ENCODE data around the gene KIAA1755. TPM values are rescaled to one million over a fixed set of nuclear protein-coding genes. Genes with fewer than 3 reads are reported as not detected.

KIAA1755 gene
- total RNA-seq, 1 donor from 2014 or later: 6.0 TPM

DNA sequence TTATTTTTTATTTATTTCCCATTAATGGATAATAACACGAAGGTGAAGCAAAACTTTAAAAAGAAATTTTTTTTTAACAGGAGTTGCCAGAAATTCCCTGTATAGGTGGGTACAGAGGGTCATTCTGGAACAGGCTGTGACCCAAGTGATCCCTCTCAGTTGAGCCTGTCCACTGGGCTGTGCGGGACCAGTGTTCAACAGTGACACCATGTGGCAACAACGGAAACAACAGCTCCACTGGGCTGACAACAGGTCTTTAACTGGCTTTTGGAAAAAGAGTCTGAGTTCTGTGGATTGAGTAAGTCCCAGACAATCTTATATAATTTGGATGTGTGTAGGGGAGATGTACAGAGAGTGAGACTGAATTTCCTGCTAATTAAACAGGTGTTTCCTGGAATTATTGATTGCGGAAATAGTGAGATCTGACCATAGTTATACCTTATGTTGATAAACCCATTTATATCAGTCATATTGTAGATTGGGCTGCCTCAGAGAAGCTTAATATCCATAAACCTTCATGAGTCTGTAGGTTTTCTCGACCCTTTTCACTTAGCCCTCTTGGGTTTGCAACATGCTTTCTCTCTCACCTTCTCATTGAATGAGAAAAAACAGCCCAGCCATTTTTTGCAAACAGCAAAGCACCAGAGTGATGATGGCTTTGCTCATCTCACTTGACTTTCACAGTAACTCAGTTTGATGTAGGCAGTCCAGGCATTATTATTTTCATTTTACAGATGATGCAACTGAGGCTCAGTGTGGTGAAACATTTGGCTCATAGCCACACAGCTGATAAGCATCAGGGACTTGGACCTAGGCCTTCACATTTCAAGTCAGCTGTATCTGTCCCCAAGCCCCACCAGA lies 17.5 kb downstream of the KIAA1755 start:
- no peak for DNase-seq (ENCODE audit: extremely low read depth, low read depth, low spot score)

DNA sequence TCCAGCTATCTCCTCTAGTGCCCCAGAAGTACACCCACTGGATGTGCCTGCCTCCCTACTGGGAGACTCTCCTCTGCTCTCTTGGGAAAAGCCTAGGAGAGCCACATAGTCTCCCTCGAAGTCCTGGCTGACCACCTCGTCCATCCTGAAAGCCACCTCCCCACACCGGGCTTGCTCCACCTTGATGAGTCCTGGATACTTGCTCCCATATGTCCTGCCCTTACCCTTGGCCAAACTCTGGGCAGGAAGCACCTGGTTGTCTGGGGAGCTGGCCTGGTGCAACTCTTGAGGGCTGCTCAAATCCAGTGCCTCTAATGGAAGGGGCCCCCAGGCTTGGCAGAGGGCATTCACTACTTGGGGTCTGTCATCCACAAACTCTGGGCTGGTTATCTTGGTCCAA lies 19.3 kb downstream of the KIAA1755 start:
- DNase-seq (ENCODE audit: extremely low read depth, low read depth, low spot score): no peak

DNA sequence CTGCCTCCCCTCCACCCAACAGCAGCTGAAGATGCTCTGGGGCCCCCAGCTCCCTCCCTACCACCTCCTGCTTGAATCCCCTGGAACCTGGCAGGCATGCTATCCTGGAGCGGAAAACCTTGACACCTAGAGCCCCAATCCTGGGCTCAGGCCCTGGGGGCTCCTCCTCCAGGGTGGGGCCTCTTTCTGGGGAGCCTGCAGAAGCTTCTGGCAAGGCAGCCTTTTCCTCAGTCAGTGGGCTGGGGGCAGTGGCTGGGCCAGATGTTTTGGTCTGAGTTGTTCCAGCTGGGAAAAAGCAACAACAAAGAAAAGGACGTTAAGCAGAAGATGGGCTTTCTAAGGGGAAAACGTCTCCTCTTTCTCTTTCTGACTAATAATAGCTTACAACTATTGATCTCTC lies 21.1 kb downstream of the KIAA1755 start:
- DNase-seq (ENCODE audit: extremely low read depth, low read depth, low spot score): no peak

DNA sequence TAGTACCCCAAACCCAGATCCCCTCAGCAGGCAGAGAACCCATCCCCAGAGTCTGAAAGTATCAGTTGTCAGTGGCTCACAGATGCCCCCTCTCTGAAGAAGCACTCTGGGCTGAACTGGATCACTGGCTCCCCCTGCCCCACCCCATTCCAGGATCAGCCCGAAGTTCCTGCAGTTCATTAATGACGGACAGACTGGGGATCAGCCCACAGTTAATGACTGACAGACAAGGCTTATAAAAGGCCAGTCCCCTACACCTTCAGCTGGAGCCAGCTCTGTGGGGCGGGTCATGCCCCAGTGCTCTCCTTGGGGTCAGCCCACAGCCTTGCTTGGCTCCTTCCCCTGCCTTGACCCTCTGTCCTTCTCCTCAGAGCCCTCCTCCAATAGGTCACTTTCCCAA lies 21.7 kb downstream of the KIAA1755 start:
- DNase-seq (ENCODE audit: extremely low read depth, low read depth, low spot score): no peak

DNA sequence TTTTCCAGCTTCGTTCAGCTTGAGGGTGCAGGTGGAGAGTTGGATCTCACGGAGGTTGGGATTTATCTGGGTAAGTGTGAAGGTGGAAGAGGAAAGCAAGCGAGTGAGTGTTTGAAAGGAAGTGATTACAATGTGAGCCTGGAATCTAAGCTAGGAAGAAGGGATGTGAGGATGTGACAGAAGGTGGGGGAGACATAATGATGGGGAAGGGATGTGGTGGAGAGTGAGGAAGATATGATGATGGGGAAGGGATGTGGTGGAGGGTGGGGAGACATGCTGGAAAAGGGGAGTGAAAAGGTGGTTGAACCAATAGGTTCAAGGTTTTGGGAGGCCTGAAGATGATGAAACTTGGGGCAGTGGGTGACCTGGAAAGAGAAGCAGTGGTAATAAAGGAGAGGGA lies 23.2 kb downstream of the KIAA1755 start:
- DNase-seq (ENCODE audit: extremely low read depth, low read depth, low spot score): no peak

DNA sequence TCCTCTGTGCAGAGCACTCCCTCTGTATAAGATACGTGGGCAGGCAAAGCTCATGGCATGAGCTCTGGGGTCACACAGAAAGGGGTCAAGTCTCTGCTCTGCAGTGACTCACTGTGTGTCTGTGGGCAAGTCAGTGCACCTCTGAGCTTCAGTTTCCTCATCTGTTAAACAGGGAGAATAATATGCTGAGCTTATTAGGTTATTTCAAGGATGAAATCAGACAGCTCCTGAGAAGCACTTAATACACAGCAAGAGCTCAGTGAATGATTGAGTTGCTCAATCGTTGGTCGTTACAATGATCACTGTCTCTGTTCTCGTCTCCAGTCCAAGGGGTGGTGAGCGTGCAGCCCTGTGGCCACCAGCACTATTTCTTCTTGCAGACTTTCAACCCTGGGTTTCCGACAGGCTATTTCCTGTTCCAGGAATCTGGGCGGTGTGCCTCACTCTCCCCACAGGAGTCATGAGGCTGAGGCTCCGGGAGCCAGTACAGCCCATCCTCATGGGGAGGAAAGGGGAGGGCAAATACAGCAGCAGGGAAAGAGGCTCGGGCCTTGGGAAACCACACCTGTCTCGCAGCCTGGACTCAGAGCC lies 28.9 kb downstream of the KIAA1755 start:
- no peak for DNase-seq (ENCODE audit: extremely low read depth, low read depth, low spot score)

DNA sequence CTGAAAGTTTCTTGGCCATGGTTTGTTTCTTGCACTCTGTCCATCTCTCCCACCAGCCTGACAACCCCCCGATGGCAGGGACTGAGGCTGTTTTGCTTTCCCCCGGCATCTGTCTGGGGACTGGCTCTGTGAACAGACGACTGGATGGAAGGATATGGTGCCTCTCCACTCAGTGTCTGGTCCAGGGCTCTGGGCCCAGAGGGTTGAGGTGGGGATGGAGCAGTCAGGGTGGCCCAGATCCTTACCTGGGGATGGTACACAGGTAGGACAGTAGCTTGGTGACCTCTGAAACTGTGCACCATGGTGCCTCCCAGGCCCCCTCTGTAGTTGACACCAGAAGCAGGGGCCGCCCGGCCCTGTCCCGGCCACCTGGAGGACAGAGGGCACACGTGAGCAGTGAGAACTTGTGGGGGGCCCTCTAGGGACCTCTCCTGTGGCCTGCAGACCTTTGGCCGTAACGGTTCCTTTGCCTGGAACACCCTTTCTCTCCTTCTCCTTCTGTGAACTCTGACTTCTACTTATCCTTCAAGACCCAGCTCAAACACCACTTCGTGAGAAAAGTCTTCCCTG lies 29.5 kb downstream of the KIAA1755 start:
- DNase-seq (ENCODE audit: extremely low read depth, low read depth, low spot score): no peak

DNA sequence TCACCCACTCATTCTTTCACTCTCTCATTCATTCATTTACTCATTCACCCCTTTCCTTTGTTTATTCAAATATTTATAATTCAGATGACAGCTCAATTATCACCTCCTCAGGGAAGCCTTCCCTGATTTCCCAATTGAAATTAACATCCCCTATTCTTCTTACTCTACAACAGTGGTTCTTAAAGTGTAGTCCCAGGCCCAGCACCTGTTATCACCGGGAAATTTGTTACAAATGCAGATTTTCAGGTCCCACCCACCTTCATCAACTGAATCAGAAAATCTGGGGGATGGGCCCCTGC lies 30.3 kb downstream of the KIAA1755 start:
- no peak for DNase-seq (ENCODE audit: extremely low read depth, low read depth, low spot score)

DNA sequence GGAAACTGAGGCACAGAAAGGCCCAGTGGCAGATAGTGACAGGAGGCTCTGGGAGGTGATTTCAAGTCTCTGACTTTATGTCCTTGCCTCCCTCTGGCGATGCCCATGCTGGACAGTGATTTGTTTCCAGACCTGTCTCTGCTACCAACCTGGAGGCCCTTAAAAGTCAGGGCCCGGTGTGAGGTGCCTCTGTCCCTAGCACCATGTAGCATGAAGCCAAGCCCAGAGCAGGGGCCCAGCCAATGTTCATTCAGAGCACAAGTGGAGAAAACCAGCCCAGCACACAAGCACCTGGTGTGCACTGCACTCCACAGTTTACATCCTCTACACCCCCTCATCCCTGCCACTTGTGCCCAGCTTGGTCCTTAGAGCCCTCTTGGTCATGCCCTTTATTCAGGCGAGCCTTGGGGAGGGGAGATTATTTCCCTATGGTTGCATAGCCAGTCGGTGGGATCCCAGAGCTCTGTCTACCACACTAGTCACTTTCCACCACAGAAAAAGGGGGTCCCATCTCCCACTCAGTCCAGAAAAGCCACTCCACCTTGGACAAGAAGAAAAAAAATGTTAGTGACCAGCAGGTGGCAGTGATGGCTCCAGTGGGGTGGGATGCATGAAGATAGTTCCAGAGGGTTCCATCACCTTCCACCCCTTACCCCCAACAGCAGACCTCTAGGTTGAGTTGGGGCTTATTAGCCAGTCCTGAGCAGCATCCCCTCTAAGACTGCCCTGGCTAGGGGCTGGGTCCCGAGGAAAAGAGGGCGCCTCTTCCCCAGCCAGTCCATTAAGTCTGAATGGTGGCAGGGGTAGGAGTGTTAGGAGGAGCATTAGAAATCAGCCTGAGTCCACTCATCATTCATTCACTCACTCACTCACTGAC lies 30.9 kb downstream of the KIAA1755 start:
- DNase-seq (ENCODE audit: extremely low read depth, low read depth, low spot score): no peak

DNA sequence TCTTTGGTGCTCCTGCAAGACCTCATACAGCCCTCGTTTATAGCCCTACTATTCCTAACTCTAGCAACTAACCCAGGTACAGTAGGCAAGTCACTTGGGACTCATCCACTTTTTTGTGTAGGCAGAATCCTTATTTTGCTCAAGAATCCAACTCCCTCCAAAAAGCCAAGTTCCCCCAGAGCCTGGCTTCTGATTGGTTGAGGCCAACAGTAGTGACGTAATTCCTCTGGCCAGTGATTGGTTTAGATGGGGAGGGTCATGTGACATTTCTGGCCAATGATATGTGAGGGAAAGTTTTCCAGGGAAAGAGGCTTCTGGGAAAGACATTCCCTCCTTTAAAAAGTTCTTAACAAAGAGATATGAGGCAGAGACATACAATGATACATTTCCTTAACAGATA lies 32.1 kb downstream of the KIAA1755 start:
- no peak for DNase-seq (ENCODE audit: extremely low read depth, low read depth, low spot score)

DNA sequence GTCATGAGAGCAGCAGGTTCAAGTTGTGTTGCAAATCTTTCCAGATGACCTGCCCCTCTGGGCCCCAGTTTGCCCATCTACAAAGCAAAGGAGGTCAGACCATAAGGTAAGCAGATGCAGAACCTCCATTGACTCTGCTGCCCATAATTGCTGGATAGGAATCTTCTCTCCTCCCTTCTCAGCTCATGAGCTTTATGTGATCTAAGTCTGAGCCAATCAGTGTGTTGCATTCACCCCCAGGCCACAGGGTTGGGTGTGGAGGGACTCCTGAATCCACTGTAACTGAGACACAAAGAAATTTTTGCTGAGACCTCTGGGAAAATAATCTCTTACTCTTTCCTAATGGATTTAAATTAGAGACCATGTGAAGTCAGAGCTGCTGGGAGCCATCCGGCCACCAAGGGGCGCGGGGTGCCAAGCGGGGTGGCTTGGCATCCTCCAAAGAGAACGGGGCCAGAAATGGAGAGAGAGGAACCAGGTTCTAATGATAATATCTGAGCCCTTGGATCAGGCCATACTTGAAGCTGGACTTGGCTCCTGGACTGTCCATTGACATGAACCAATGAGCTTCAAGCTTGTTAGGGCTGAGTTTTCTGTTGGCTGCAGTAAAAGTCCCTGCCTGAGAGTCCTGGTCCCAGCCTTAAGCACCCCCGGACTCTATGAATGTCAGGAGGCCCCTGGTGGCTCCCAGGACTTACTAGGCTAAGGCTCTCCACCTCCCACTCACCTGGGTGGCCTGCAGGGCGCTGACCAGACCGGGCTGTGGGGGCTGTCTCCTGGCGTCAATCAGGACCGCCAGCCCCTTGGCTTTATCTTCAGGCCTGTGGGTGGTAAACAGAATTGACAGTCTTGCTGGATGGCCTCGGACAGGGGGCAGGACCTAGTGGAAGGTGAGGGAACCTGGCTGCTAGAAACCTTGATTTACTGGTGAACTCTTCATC lies 32.8 kb downstream of the KIAA1755 start:
- DNase-seq (ENCODE audit: extremely low read depth, low read depth, low spot score): no peak

DNA sequence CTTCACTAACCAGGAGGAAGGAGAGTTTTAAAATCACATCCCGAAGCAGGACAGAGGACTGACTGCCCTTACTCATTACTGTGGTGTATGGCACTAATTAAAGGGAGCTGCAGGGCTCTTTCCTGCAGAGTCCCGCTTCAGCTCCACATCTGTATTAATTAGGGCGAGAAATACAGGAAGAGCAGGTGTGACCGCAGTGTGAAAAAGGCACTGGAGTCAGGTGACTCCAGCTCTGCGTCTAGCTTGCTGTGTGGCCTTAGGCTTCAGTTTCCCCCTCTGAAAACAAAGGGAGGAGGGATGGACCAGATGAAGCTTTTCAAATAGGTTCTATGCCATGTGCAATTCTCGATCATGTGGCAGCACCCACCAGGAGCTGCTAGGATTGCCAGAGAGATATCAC lies 34.0 kb downstream of the KIAA1755 start:
- no peak for DNase-seq (ENCODE audit: extremely low read depth, low read depth, low spot score)

DNA sequence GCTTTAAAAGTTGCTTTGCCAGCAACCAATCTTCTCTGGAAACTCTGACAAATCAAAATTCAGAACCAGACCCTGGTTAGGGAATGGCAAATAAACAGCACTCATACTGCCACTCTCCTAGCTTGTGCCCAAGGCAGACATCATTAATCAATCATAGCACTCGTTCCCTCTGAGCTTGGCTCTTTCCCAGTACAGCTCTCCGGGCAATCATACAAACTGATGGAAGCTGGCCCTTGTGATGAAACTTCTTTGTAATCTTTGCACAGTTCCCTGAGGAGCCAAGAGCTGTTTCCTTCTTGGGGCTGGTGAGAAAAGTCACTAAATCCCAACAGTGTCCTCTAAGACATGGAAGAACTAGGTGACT lies 34.7 kb downstream of the KIAA1755 start:
- DNase-seq (ENCODE audit: extremely low read depth, low read depth, low spot score): no peak

DNA sequence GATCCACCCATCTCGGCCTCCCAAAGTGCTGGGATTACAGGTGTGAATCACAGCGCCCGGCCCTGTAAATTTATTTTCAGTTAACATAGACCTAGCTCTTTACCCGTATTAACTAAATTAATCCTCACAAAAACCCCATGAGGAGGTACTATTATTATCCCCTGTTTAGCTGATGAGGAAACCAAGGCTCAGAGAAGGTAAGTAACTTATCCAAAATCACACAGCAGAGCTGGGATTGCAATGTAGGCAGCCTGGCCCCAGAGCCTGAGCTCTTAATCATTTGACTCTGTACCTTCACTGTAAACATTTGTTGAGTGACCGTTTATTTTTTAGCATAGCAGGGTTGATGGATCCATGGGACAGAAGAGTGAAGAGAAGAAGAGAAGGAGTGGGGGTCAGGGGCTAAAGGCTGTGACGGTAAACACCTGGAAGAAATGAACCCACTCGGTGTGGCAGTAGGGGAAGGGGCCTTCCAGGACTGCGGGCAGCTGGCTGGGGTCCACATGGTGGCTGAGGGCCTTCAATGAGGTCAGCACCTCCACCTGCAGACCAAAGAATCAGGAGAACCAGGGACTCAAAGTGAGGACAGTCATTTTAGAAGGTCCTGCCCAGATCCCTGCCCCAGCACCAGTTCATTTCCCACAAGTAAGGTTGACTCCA lies 35.2 kb downstream of the KIAA1755 start:
- no peak for DNase-seq (ENCODE audit: extremely low read depth, low read depth, low spot score)

DNA sequence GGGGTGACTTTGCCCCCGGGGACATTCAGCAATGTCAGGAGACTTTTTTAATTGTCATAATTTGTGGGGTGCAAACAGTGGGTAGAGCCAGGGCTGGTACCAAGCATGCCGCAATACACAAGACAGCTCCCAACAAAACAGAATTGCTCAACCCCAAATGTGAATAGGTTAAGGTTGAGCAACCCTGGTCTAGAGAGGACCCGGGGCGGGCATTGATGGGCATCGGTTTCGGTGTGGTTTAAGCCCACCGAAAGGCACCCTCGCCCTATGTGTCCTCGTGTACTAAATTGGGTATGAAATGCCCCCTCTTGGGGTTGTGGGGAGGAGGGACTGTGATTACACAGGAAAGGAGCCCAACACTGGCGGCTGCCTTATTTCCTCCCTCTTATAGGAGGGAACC lies 36.0 kb downstream of the KIAA1755 start:
- DNase-seq (ENCODE audit: extremely low read depth, low read depth, low spot score): no peak

DNA sequence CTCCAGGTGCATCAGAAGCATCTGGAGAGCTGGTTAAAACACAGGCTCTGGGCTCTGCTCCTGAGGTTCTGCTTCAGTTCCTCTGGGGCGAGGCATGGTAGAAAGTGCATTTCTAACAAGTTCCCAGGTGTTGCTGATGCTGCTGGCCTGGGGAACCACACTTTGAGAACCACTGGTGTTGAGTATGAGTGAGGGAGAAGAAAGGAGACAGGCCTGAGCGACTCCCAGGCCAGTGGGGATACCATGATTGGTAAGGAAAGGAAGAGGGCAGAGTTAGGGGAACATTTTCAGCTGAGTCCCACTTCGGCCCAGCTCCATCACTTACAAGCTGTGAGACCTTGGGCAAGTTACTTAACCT lies 36.8 kb downstream of the KIAA1755 start:
- DNase-seq (ENCODE audit: extremely low read depth, low read depth, low spot score): no peak

DNA sequence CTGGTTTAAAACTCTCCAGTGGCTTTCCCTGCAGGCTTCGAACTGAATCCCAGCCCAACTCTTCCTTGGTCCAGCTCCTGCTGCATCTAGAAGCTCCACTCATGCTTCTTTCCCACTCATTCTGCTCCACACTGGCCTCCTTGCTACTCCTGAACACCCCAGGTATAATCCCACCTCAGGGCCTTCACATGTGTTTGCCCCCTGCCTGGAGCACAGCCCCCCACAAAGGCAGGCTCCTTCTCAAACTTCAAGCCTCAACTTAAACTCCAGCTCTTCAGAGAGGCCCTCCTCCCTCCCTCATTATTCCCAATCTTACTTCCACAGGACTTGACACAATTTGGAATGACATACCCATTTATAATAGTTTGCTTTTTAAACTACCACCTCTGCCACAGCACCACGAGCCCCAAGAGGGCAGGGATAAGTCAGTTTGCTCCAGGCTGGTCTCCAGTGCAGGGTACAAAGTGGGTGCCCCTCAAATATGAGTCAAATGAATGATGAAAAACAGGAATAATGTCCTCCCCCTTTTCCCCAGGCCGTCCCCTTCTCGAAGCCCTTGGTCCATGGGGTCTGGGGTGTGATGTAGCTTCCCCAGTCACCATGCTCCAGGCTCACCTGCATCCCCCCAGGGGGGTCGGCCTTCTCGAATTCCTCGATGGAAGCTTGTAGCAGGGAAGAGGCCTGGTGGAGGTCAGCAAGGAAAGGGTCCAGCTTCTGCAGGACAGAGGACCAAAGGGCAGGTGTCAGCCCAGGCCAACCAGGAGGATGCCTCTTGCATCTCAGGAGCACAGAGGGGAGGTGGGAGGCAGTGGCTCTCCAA lies 37.4 kb downstream of the KIAA1755 start:
- DNase-seq (ENCODE audit: extremely low read depth, low read depth, low spot score): no peak

DNA sequence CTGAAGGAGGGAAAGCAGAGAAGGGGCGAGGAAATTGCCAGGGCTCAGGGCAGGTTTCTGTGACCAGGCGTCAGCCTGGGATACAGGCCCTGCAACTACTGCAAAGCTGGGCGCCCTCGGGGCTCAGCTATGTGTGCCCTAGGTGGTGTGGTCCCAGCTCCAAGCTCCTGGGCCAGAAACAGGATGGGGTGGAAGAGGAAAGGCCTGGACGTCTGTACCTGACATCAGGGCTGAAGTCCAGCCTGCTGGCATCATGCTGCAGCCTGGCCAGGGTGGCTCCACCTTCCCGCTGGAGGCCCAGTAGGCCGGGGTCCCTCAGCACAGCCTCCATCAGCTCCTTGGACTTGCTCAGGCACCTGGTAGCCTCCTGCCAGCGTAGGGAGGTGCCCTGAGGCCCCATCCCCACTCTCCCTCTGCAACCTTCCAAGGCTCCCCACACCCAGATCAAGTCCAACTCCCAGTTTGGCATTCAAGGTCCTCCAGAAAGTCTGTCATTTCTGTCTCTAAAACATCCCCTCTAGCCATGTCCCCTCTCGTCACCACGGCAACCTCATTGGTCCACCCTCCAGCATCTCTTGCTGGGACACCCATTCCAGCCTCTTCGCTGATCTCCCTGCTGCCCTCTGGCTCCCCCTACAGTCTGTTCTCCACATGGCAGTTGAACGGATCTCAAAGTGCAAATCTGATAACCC lies 38.2 kb downstream of the KIAA1755 start:
- DNase-seq (ENCODE audit: extremely low read depth, low read depth, low spot score): no peak
